H9 (cell line): Measurements from ENCODE around the gene CAPNS1. TPM values are rescaled to one million over a fixed set of nuclear protein-coding genes. Genes with fewer than 3 reads are reported as not detected.

Experiments
- DNase-seq: peaks from one replicate; pipeline ENCODE4 v3.0.0-alpha.2; 2017
- H2AFZ ChIP-seq: one replicate; pipeline ENCODE4 v1.6.1; 2013; ENCODE audit warnings: mild to moderate bottlenecking, low read length, control low read depth, moderate library complexity
- H2AK5ac ChIP-seq: 2 replicates; pipeline ENCODE4 v1.6.1; 2013; ENCODE audit warnings: low read length, control low read depth, mixed read lengths; ENCODE audit not compliant: insufficient read length
- H2BK120ac ChIP-seq: one replicate; pipeline ENCODE4 v1.6.1; 2013; ENCODE audit warnings: low read depth, mild to moderate bottlenecking, low read length, control low read depth, inconsistent platforms; ENCODE audit not compliant: poor library complexity, severe bottlenecking
- H2BK12ac ChIP-seq: 2 replicates; pipeline ENCODE4 v1.6.1; 2013; ENCODE audit warnings: low read length, control low read depth, mixed read lengths, low read depth; ENCODE audit not compliant: insufficient read length
- H2BK15ac ChIP-seq: 2 replicates; pipeline ENCODE4 v1.6.1; 2013; ENCODE audit warnings: low read depth, low read length, control low read depth
- H2BK20ac ChIP-seq: one replicate; pipeline ENCODE4 v1.6.1; 2013; ENCODE audit warnings: low read depth, mild to moderate bottlenecking, low read length, control low read depth, inconsistent platforms; ENCODE audit not compliant: poor library complexity, severe bottlenecking
- H2BK5ac ChIP-seq: 2 replicates; pipeline ENCODE4 v1.6.1; 2013; ENCODE audit warnings: low read length, control low read depth, mixed read lengths; ENCODE audit not compliant: insufficient read length
- H3K14ac ChIP-seq: 2 replicates; pipeline ENCODE4 v1.6.1; 2013; ENCODE audit warnings: low read length, control low read depth; ENCODE audit not compliant: insufficient read depth
- H3K18ac ChIP-seq: 2 replicates; pipeline ENCODE4 v1.6.1; 2013; ENCODE audit warnings: low read depth, mild to moderate bottlenecking, mixed read lengths, low read length, control low read depth; ENCODE audit not compliant: insufficient read length
- H3K23ac ChIP-seq: 2 replicates; pipeline ENCODE4 v1.6.1; 2013; ENCODE audit warnings: low read length, control low read depth, mixed read lengths, low read depth; ENCODE audit not compliant: insufficient read length
- H3K23me2 ChIP-seq: 2 replicates; pipeline ENCODE4 v1.6.1; 2013; ENCODE audit warnings: low read depth, mild to moderate bottlenecking, mixed read lengths, low read length, control low read depth; ENCODE audit not compliant: insufficient read length, poor library complexity, severe bottlenecking
- H3K27ac ChIP-seq: 2 replicates; pipeline ENCODE4 v1.5.1; 2013; ENCODE audit warnings: low read length, control low read depth, mixed read lengths, low read depth; ENCODE audit not compliant: insufficient read length
- H3K27me3 ChIP-seq: 2 replicates; pipeline ENCODE4 v1.6.1; 2013; ENCODE audit warnings: low read length, control low read depth, inconsistent platforms; ENCODE audit not compliant: insufficient read depth
- H3K4ac ChIP-seq: 2 replicates; pipeline ENCODE4 v1.6.1; 2013; ENCODE audit warnings: low read depth, mild to moderate bottlenecking, control low read depth, inconsistent platforms, low read length, moderate library complexity
- H3K4me1 ChIP-seq: 2 replicates; pipeline ENCODE4 v1.6.1; 2013; ENCODE audit warnings: low read length, control low read depth, inconsistent platforms; ENCODE audit not compliant: insufficient read depth
- H3K4me2 ChIP-seq: 2 replicates; pipeline ENCODE4 v1.6.1; 2013; ENCODE audit warnings: low read length, control low read depth, mixed read lengths; ENCODE audit not compliant: insufficient read length, insufficient read depth
- H3K56ac ChIP-seq: 2 replicates; pipeline ENCODE4 v1.6.1; 2013; ENCODE audit warnings: low read depth, mild to moderate bottlenecking, mixed read lengths, low read length, control low read depth; ENCODE audit not compliant: insufficient read length
- H3K79me1 ChIP-seq: 2 replicates; pipeline ENCODE4 v1.6.1; 2013; ENCODE audit warnings: low read depth, mild to moderate bottlenecking, moderate library complexity, low read length, control low read depth, inconsistent platforms; ENCODE audit not compliant: insufficient read depth, poor library complexity, severe bottlenecking
- H3K79me2 ChIP-seq: 2 replicates; pipeline ENCODE4 v1.6.1; 2013; ENCODE audit warnings: low read length, control low read depth, inconsistent platforms; ENCODE audit not compliant: insufficient read depth
- H3K9ac ChIP-seq: 2 replicates; pipeline ENCODE4 v1.6.1; 2013; ENCODE audit warnings: low read length, control low read depth, mixed read lengths; ENCODE audit not compliant: insufficient read length; ENCODE audit errors: extremely low read depth
- H3K9me3 ChIP-seq: one replicate; pipeline ENCODE4 v1.6.1; 2013; ENCODE audit warnings: low read depth, low read length, inconsistent platforms; ENCODE audit not compliant: control insufficient read depth
- H3T11ph ChIP-seq: one replicate; pipeline ENCODE4 v1.6.1; 2013; ENCODE audit warnings: mild to moderate bottlenecking, low read length, control low read depth, inconsistent platforms
- H4K20me1 ChIP-seq: one replicate; pipeline ENCODE4 v1.6.1; 2013; ENCODE audit not compliant: control insufficient read depth, insufficient read length, insufficient read depth
- H4K5ac ChIP-seq: 2 replicates; pipeline ENCODE4 v1.6.1; 2013; ENCODE audit warnings: low read depth, mild to moderate bottlenecking, mixed read lengths, low read length, control low read depth; ENCODE audit not compliant: insufficient read length
- H4K8ac ChIP-seq: replicated peaks from 2 replicates; pipeline ENCODE4 v1.6.1; 2013; ENCODE audit warnings: low read length, control low read depth, mixed read lengths, low read depth; ENCODE audit not compliant: insufficient read length
- H4K91ac ChIP-seq: 2 replicates; pipeline ENCODE4 v1.6.1; 2013; ENCODE audit warnings: low read depth, mild to moderate bottlenecking, moderate library complexity, mixed read lengths, low read length, control low read depth; ENCODE audit not compliant: insufficient read length
- H3K27ac Mint-ChIP-seq, 3 experiments: 2 replicates in 2 of 3; 3 replicates in 1 of 3; pipeline ENCODE4 v1.8.0; 2020 to 2021; ENCODE audit warnings: mixed read lengths in 3 of 3, mild to moderate bottlenecking in 1 of 3, moderate library complexity in 1 of 3
- H3K27me3 Mint-ChIP-seq: 2 replicates; pipeline ENCODE4 v1.8.0; 2021; ENCODE audit warnings: low read depth, mild to moderate bottlenecking, moderate library complexity, mixed read lengths
- H3K36me3 Mint-ChIP-seq, 3 experiments: 2 replicates in 2 of 3; 3 replicates in 1 of 3; pipeline ENCODE4 v1.8.0; 2020 to 2021; ENCODE audit warnings: low read depth in 3 of 3, mixed read lengths in 3 of 3; ENCODE audit not compliant: insufficient read depth in 1 of 3
- H3K4me1 Mint-ChIP-seq, 2 experiments: 2 replicates each; pipeline ENCODE4 v1.8.0; 2020; ENCODE audit warnings: mixed read lengths in 2 of 2
- H3K4me3 Mint-ChIP-seq, 2 experiments: 2 replicates in 1 of 2; 3 replicates in 1 of 2; pipeline ENCODE4 v1.8.0; 2020 to 2021; ENCODE audit warnings: mild to moderate bottlenecking in 2 of 2, mixed read lengths in 2 of 2, moderate library complexity in 1 of 2
- H3K9me3 Mint-ChIP-seq, 2 experiments: 2 replicates in 1 of 2; 3 replicates in 1 of 2; pipeline ENCODE4 v1.8.0; 2020; ENCODE audit warnings: mild to moderate bottlenecking in 2 of 2, mixed read lengths in 2 of 2, moderate library complexity in 1 of 2
- WGBS: extraction: QIAGEN DNeasy Blood & Tissue Kit; methylation state at CpG from one replicate; pipeline ENCODE4 v1.1.7; 2013; ENCODE audit warnings: missing lambda C conversion rate, low lambda C conversion rate, mixed read lengths; ENCODE audit not compliant: insufficient read length; ENCODE audit errors: extremely low coverage; 5-methylcytosine and 5-hydroxymethylcytosine counted together
- total RNA-seq: library from RNA; stranded (reverse); gene quantifications from 2 replicates; pipeline ENCODE4 v1.2.1, GENCODE V29; 2021
- TF ChIP-seq, protein P1 (sequence below): fragments of 200-600 bp; sonication (generic); conservative IDR thresholded peaks from 3 replicates; pipeline ENCODE4 v1.8.0; 2021; ENCODE audit warnings: antibody characterized with exemption, mild to moderate bottlenecking

CAPNS1 gene
- total RNA-seq, 1 experiment from 2014 or later = 399 TPM

DNA sequence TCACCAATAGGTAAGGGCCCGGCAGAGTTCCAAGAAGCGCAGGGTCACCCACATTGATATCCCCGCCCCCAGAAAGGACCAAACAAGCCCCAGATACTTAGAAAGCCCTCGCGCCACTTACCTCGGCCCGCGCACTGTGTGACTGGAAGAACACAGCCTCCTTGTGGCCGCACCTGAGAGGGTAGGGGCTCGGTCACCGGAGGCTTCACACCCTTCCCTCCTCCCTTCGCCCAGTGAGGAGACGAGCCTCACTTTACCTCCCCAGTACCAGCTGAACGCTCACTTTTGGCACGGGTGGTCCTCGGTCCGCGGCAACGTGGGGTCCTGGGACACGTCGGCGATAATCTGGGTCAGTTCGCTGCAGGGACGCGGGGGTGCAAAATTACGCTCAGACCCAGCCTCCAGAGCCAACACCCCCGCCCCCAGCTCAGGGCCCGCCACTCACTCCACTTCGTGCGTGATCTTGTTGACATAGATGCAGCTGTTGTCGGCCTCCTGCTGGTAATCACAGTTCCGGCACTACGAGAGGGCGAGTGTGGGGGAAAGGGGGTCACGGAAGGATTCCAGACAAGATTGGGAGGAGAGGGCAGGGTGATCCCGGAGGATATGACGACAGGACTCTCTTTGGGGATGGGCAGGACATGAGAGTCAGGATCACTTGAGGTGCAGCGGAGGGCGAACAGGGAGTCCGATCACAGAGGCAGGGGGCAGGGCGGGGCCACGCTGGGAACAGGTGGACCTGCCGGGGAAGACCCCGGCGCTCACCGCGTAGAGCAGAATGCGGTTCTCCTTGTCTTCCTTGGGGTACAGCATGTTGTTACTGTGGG, 25.8 kb upstream of the CAPNS1 start:
- no peaks in the 10 kb centered on the region; a peak in 1 of 5 replicates for H3K9me3 Mint-ChIP-seq
- Histone ChIP-seq H3K4ac (no peak overlapping the region), H2BK12ac (no peak overlapping the region), H3K27me3 (no peaks in the 10 kb centered on the region), H3K9ac (peak overlapping the region; percentile 59), H4K91ac (no peak overlapping the region), H3T11ph (no peak overlapping the region), H3K27ac (no peak overlapping the region), H3K79me2 (no peaks in the 10 kb centered on the region; the same call in 1 of the 2 replicates), H2BK20ac (no peak overlapping the region), H4K8ac (no peak overlapping the region), H3K56ac (no peak overlapping the region), H4K5ac (peak overlapping the region; percentile 22), H3K4me1 (peaks cover 2% of the 10 kb centered on the region; the same call in 1 of the 2 replicates), H3K23ac (no peak overlapping the region), H3K4me2 (peak overlapping the region; percentile 93), H3K14ac (peak overlapping the region; percentile 49; the same call in 1 of the 2 replicates), H3K79me1 (no peaks in the 10 kb centered on the region), H3K23me2 (peaks cover 14% of the 10 kb centered on the region), H2AK5ac (no peak overlapping the region), H4K20me1 (no peaks in the 10 kb centered on the region), H2BK5ac (no peak overlapping the region), H2BK120ac (no peak overlapping the region), H2AFZ (no peak overlapping the region), H3K18ac (peak overlapping the region; percentile 51), H2BK15ac (no peak overlapping the region), H3K9me3 (no peaks in the 10 kb centered on the region)
- peak; percentile 64 for DNase-seq
- peaks cover 26 to 41% of the 10 kb centered on the region in 2 experiments for H3K4me1 Mint-ChIP-seq
- H3K36me3 Mint-ChIP-seq = peaks cover 27 to 52% (median 50%) of the 10 kb centered on the region in 3 experiments; a peak in 6 of 7 replicates
- peak overlapping the region; percentile 95 to 99 for H3K4me3 Mint-ChIP-seq
- peak overlapping the region; percentile 88 to 100 (median 96); a peak in 5 of 7 replicates for H3K27ac Mint-ChIP-seq
- TF ChIP-seq, protein P1, sequence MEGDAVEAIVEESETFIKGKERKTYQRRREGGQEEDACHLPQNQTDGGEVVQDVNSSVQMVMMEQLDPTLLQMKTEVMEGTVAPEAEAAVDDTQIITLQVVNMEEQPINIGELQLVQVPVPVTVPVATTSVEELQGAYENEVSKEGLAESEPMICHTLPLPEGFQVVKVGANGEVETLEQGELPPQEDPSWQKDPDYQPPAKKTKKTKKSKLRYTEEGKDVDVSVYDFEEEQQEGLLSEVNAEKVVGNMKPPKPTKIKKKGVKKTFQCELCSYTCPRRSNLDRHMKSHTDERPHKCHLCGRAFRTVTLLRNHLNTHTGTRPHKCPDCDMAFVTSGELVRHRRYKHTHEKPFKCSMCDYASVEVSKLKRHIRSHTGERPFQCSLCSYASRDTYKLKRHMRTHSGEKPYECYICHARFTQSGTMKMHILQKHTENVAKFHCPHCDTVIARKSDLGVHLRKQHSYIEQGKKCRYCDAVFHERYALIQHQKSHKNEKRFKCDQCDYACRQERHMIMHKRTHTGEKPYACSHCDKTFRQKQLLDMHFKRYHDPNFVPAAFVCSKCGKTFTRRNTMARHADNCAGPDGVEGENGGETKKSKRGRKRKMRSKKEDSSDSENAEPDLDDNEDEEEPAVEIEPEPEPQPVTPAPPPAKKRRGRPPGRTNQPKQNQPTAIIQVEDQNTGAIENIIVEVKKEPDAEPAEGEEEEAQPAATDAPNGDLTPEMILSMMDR = peak; percentile 50; the same call in 2 of the 3 replicates
- H3K27me3 Mint-ChIP-seq = peaks cover 3% of the 10 kb centered on the region; the same call in 1 of the 2 replicates
- WGBS = no CpG with 5 or more reads among the region's 48 CpGs
